Measurements from ENCODE around the gene SMYD1.

SMYD1 gene

DNA sequence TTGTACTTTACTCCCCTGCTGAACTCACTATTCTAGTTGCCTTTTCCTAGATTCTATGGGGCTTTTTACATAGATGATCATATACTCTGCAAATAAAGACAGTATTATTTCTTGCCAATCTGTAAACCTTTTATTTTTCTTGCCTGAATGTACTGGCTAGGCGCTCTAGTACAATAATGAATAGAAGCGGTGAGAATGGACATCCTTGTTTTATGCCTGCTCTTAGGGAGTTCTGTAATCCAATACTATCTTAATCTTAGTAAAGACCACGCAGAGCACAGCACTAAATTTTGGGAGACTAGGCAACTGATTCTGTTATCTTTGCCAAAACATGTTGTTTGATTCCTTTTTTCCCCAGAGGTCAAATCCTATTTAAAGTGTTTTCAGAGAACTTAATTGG is 19.1 kb upstream of the SMYD1 start:
- peaks cover under 1% of the 10 kb centered on the region; the same call in 1 of the 2 replicates for H3K79me2 ChIP-seq (ENCODE audit: insufficient read depth, low read depth)
- no peak overlapping the region for H3K9ac ChIP-seq
- no peak overlapping the region for H3K4me2 ChIP-seq
- H4K20me1 ChIP-seq (ENCODE audit: insufficient read depth), result no peaks in the 10 kb centered on the region
- TF ChIP-seq, protein P1, sequence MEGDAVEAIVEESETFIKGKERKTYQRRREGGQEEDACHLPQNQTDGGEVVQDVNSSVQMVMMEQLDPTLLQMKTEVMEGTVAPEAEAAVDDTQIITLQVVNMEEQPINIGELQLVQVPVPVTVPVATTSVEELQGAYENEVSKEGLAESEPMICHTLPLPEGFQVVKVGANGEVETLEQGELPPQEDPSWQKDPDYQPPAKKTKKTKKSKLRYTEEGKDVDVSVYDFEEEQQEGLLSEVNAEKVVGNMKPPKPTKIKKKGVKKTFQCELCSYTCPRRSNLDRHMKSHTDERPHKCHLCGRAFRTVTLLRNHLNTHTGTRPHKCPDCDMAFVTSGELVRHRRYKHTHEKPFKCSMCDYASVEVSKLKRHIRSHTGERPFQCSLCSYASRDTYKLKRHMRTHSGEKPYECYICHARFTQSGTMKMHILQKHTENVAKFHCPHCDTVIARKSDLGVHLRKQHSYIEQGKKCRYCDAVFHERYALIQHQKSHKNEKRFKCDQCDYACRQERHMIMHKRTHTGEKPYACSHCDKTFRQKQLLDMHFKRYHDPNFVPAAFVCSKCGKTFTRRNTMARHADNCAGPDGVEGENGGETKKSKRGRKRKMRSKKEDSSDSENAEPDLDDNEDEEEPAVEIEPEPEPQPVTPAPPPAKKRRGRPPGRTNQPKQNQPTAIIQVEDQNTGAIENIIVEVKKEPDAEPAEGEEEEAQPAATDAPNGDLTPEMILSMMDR (conservative IDR thresholded peaks at IDR 0.05; ENCODE audit: low read depth, low read length), result no peak
- H3K4me3 ChIP-seq (IDR thresholded peaks at IDR 0.05; ENCODE audit: insufficient read depth, low read depth, low read length), result no peak overlapping the region
- peaks cover 6% of the 10 kb centered on the region for H3K4me1 ChIP-seq (ENCODE audit: low read depth, poor library complexity, severe bottlenecking)
- H3K27ac ChIP-seq, result no peak overlapping the region
- no peaks in the 10 kb centered on the region for H3K27me3 ChIP-seq (ENCODE audit: insufficient read depth, low read depth)
- H2AFZ ChIP-seq (ENCODE audit: low read depth), result no peak overlapping the region
- H3K36me3 ChIP-seq (ENCODE audit: insufficient read depth), result no peaks in the 10 kb centered on the region

DNA sequence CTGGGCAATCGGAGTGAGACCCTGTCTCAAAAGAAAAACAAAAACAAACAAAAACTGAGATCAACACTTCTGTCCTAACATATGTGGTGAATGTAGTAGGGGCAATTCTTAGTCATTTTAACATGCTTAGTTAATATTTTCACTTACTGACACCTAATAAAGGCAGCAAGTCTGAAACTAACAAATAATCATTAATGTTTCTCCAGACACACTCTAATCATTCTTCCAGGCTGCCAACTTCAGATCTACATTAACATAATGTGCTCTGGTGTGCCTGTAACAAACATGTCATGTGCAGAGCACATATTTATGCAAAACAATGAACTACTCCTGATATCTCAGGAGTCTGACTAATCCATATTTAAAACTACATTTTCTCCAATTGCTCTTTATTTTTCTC is 18.0 kb upstream of the SMYD1 start:
- no peak overlapping the region for H3K27ac ChIP-seq
- no peaks in the 10 kb centered on the region for H3K36me3 ChIP-seq (ENCODE audit: insufficient read depth)

DNA sequence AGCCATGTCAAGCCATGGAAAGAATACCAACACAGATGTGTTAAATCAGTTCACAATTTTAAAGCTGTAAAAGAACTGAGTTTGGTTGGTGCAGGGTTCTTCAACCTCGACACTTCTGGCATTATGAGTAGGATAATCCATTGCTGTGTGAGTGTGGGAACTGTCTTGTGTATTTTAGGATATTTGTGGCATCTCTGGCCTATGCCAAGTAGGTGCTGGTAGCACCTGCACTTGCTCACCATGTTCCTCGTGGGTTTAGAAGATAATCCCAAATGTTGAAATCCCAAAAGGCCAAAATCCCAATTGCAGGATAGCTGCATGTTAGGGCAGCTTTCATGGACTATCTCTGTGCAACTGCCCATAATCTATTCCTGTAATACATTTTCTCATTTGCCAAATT is 15.8 kb upstream of the SMYD1 start:
- TF ChIP-seq, protein P1 (conservative IDR thresholded peaks at IDR 0.05; ENCODE audit: low read depth, low read length), result no peak
- Histone ChIP-seq H4K20me1 (ENCODE audit: insufficient read depth) (no peaks in the 10 kb centered on the region), H3K4me2 (no peak overlapping the region), H3K79me2 (ENCODE audit: insufficient read depth, low read depth) (peaks cover 19% of the 10 kb centered on the region), H3K27ac (no peak overlapping the region), H3K4me1 (ENCODE audit: low read depth, poor library complexity, severe bottlenecking) (peaks cover 18% of the 10 kb centered on the region), H2AFZ (ENCODE audit: low read depth) (no peak overlapping the region), H3K36me3 (ENCODE audit: insufficient read depth) (no peaks in the 10 kb centered on the region), H3K27me3 (ENCODE audit: insufficient read depth, low read depth) (no peaks in the 10 kb centered on the region), H3K4me3 (IDR thresholded peaks at IDR 0.05; ENCODE audit: insufficient read depth, low read depth, low read length) (no peak overlapping the region), H3K9ac (no peak overlapping the region)

More for the DNA sequence above, 18.0 kb upstream of the SMYD1 start:
- H3K4me3 ChIP-seq (IDR thresholded peaks at IDR 0.05; ENCODE audit: insufficient read depth, low read depth, low read length), result no peak overlapping the region
- no peaks in the 10 kb centered on the region for H3K27me3 ChIP-seq (ENCODE audit: insufficient read depth, low read depth)
- peaks cover 17% of the 10 kb centered on the region for H3K4me1 ChIP-seq (ENCODE audit: low read depth, poor library complexity, severe bottlenecking)
- no peak overlapping the region for H3K9ac ChIP-seq
- TF ChIP-seq, protein P1 (conservative IDR thresholded peaks at IDR 0.05; ENCODE audit: low read depth, low read length), result no peak
- no peaks in the 10 kb centered on the region for H4K20me1 ChIP-seq (ENCODE audit: insufficient read depth)
- no peak overlapping the region for H2AFZ ChIP-seq (ENCODE audit: low read depth)
- no peak overlapping the region for H3K4me2 ChIP-seq
- peaks cover 12% of the 10 kb centered on the region for H3K79me2 ChIP-seq (ENCODE audit: insufficient read depth, low read depth)

DNA sequence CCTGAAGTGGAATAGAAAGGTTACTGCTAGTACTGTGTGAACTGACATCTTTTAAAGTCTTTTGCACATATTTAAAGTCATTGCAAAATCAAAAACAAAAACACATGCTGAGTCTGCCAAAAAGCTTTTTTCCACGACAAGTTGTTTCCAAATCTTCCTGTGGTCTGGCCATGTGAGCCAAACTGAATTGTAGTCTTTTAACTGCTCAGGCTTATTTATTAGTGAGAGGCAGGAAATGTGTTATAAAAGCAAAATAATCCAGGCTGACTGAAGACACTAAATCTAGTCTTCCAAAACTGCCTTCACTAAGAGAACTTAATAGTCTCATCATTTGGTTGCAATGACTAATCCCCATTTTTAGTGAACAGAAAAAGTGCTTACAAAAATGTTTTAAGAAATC is 14.3 kb upstream of the SMYD1 start:
- H3K4me2 ChIP-seq, result peak overlapping the region; percentile 92; the same call in 1 of the 2 replicates
- no peaks in the 10 kb centered on the region for H3K27me3 ChIP-seq (ENCODE audit: insufficient read depth, low read depth)
- H3K27ac ChIP-seq, result no peak overlapping the region
- H3K4me3 ChIP-seq (IDR thresholded peaks at IDR 0.05; ENCODE audit: insufficient read depth, low read depth, low read length), result no peak overlapping the region
- H3K9ac ChIP-seq, result no peak overlapping the region
- H2AFZ ChIP-seq (ENCODE audit: low read depth), result no peak overlapping the region
- no peaks in the 10 kb centered on the region for H4K20me1 ChIP-seq (ENCODE audit: insufficient read depth)
- peaks cover 18% of the 10 kb centered on the region for H3K4me1 ChIP-seq (ENCODE audit: low read depth, poor library complexity, severe bottlenecking)
- no peaks in the 10 kb centered on the region for H3K36me3 ChIP-seq (ENCODE audit: insufficient read depth)
- H3K79me2 ChIP-seq (ENCODE audit: insufficient read depth, low read depth), result peaks cover 19% of the 10 kb centered on the region
- TF ChIP-seq, protein P1 (conservative IDR thresholded peaks at IDR 0.05; ENCODE audit: low read depth, low read length), result no peak
